CD4-positive, alpha-beta memory T cell (primary cell): Measurements from ENCODE around the gene C19orf73. TPM values are rescaled to one million over a fixed set of nuclear protein-coding genes. Genes with fewer than 3 reads are reported as not detected.

Experiments used
- CTCF ChIA-PET: fragments of 350-600 bp; sonication (Branson Sonifier 250); formaldehyde crosslinking; loops from one replicate; lab custom pipeline; 2021; ENCODE audit warnings: inconsistent platforms; ENCODE audit not compliant: partially characterized antibody; lab: Charles Lee
- POLR2A ChIA-PET: fragments of 350-600 bp; sonication (Branson Sonifier 250); formaldehyde crosslinking; loops from one replicate; lab custom pipeline; 2021; ENCODE audit not compliant: partially characterized antibody; lab: Charles Lee
- DNase-seq, 5 donors: peaks; one replicate each; pipeline versions ENCODE4 v3.0.0 to v3.0.0-alpha.2; 2020 to 2022; ENCODE audit warnings: mixed read lengths in 1 of 5
- H3K27ac ChIP-seq: one replicate; pipeline ENCODE4 v1.7.0; 2013; ENCODE audit warnings: low read depth, low read length
- H3K27me3 ChIP-seq: 2 replicates; pipeline ENCODE4 v1.7.0; 2013; ENCODE audit warnings: mild to moderate bottlenecking, low read length, moderate library complexity; ENCODE audit not compliant: insufficient read depth
- H3K36me3 ChIP-seq: 2 replicates; pipeline ENCODE4 v1.7.0; 2013; ENCODE audit warnings: mild to moderate bottlenecking, low read length, moderate library complexity; ENCODE audit not compliant: insufficient read depth
- H3K4me1 ChIP-seq: 2 replicates; pipeline ENCODE4 v1.7.0; 2013; ENCODE audit warnings: mild to moderate bottlenecking, low read length, moderate library complexity; ENCODE audit not compliant: insufficient read depth
- H3K4me3 ChIP-seq, 2 donors: one replicate each; pipeline ENCODE4 v1.7.0; 2013; ENCODE audit warnings: low read length in 2 of 2, mild to moderate bottlenecking in 1 of 2
- H3K9me3 ChIP-seq, 2 donors: one replicate each; pipeline ENCODE4 v1.7.0; 2013; ENCODE audit warnings: low read length in 2 of 2, control low read depth in 1 of 2; ENCODE audit not compliant: control insufficient read depth in 1 of 2
- H3K27ac Mint-ChIP-seq, 7 donors: one replicate each; pipeline ENCODE4 v1.8.0; 2020 to 2021; ENCODE audit warnings: mixed read lengths in 7 of 7, mild to moderate bottlenecking in 6 of 7, inconsistent platforms in 3 of 7, moderate library complexity in 3 of 7
- H3K27me3 Mint-ChIP-seq, 2 donors: one replicate each; pipeline ENCODE4 v1.8.0; 2020 to 2021; ENCODE audit warnings: mixed read lengths in 2 of 2
- H3K36me3 Mint-ChIP-seq, 2 donors: one replicate each; pipeline ENCODE4 v1.8.0; 2020 to 2021; ENCODE audit warnings: mixed read lengths in 2 of 2, inconsistent platforms in 1 of 2, mild to moderate bottlenecking in 1 of 2
- H3K4me1 Mint-ChIP-seq, 4 donors: one replicate each; pipeline ENCODE4 v1.8.0; 2020 to 2021; ENCODE audit warnings: mixed read lengths in 4 of 4, mild to moderate bottlenecking in 1 of 4
- H3K4me3 Mint-ChIP-seq, 8 donors: one replicate each; pipeline ENCODE4 v1.8.0; 2020 to 2021; ENCODE audit warnings: mixed read lengths in 8 of 8, mild to moderate bottlenecking in 7 of 8, moderate library complexity in 6 of 8, inconsistent platforms in 3 of 8
- H3K9me3 Mint-ChIP-seq, 8 donors: one replicate each; pipeline ENCODE4 v1.8.0; 2020 to 2021; ENCODE audit warnings: mixed read lengths in 8 of 8, mild to moderate bottlenecking in 5 of 8, inconsistent platforms in 3 of 8, moderate library complexity in 1 of 8
- intact Hi-C: fragments of 100-400 bp; cut with micrococcal nuclease; formaldehyde crosslinking; loops from one replicate; pipeline ENCODE4 v1.15.1; 2023
- polyA plus RNA-seq, 2 donors: library from polyadenylated mRNA; unstranded; fragments of 300-500 nt; fragmentation: Illumina TruSeq; gene quantifications; one replicate each; pipeline ENCODE4 v1.2.3, GENCODE V29; 2021
- total RNA-seq, 2 experiments: library from RNA; stranded (reverse); gene quantifications; one replicate each; pipeline ENCODE4 v1.2.3, GENCODE V29; 2021

The C19orf73 gene
- total and polyA plus RNA-seq, 4 experiments from 2014 or later, result 1.7 to 3.7 (median 1.9) TPM

GRCh38 chr19:49140951-49141350, 22.0 kb upstream of the C19orf73 start:
- Histone ChIP-seq H3K36me3 (no peaks in the 10 kb centered on the region), H3K4me3 (no peak overlapping the region), H3K27me3 (peaks cover 7% of the 10 kb centered on the region), H3K4me1 (peaks cover 12% of the 10 kb centered on the region), H3K27ac (no peak overlapping the region), H3K9me3 (no peaks in the 10 kb centered on the region)
- peak in 1 of 5 donors; percentile 12 for DNase-seq
- Mint-ChIP-seq H3K4me1 (peaks cover 12 to 24% (median 20%) of the 10 kb centered on the region in 4 donors), H3K36me3 (no peaks in the 10 kb centered on the region), H3K27me3 (peaks cover 11 to 16% of the 10 kb centered on the region in 2 donors), H3K4me3 (no peak overlapping the region), H3K27ac (peak overlapping the region in 1 of 7 donors; percentile 33), H3K9me3 (peaks cover 0 to 3% (median 0%) of the 10 kb centered on the region in 8 donors)
- intact Hi-C loops, result no loop called here
- CTCF ChIA-PET, result interaction anchor here (1.5 kb wide), 1 partner anchor 43 kb away, joined by 3 read pairs; no protein-coding TSS in a partner anchor
- POLR2A ChIA-PET, result no interaction called here

GRCh38 chr19:49136771-49137171, 17.8 kb upstream of the C19orf73 start:
- no peak overlapping the region for H3K4me3 Mint-ChIP-seq
- H3K27me3 Mint-ChIP-seq, result peaks cover 4 to 10% of the 10 kb centered on the region in 2 donors
- DNase-seq, result peak in 1 of 5 donors; percentile 23
- ChIA-PET CTCF (no interaction called here), POLR2A (no interaction called here)
- no peak overlapping the region for H3K4me3 ChIP-seq
- intact Hi-C loops, result no loop called here
- no peak overlapping the region for H3K27ac Mint-ChIP-seq
- H3K36me3 ChIP-seq, result no peaks in the 10 kb centered on the region
- H3K4me1 Mint-ChIP-seq, result peaks cover 4 to 22% (median 15%) of the 10 kb centered on the region in 4 donors
- H3K9me3 Mint-ChIP-seq, result no peaks in the 10 kb centered on the region
- H3K27me3 ChIP-seq, result no peaks in the 10 kb centered on the region
- no peak overlapping the region for H3K27ac ChIP-seq
- no peaks in the 10 kb centered on the region for H3K36me3 Mint-ChIP-seq
- H3K9me3 ChIP-seq, result no peaks in the 10 kb centered on the region
- peaks cover 9% of the 10 kb centered on the region for H3K4me1 ChIP-seq

- Histone ChIP-seq H3K27ac (no peak overlapping the region), H3K9me3 (no peaks in the 10 kb centered on the region), H3K4me1 (peaks cover 9% of the 10 kb centered on the region), H3K27me3 (no peaks in the 10 kb centered on the region), H3K4me3 (no peak overlapping the region), H3K36me3 (no peaks in the 10 kb centered on the region)
- ChIA-PET CTCF (interaction anchor here (0.8 kb wide), 1 partner anchor 9 kb away, joined by 3 read pairs; no protein-coding TSS in a partner anchor), POLR2A (no interaction called here)
- peak in 1 of 5 donors; percentile 14 for DNase-seq
- Mint-ChIP-seq H3K27me3 (peaks cover 4 to 10% of the 10 kb centered on the region in 2 donors), H3K4me1 (peaks cover 0 to 18% (median 10%) of the 10 kb centered on the region in 4 donors), H3K9me3 (no peaks in the 10 kb centered on the region), H3K4me3 (peak overlapping the region in 1 of 8 donors; percentile 39), H3K36me3 (no peaks in the 10 kb centered on the region), H3K27ac (no peak overlapping the region)
- intact Hi-C loops, result no loop called here
These were observed 16.7 kb upstream of the C19orf73 start for GRCh38 chr19:49135686-49136085.

- POLR2A ChIA-PET, result interaction anchor here (1.0 to 1.5 kb wide), 2 partner anchors 14 to 17 kb away, joined by 3 to 5 read pairs; no protein-coding TSS in a partner anchor
- intact Hi-C loops, result no loop called here
These were observed 14.9 kb upstream of the C19orf73 start for GRCh38 chr19:49133621-49134454.

GRCh38 chr19:49132974-49133609, 14.1 kb upstream of the C19orf73 start:
- Mint-ChIP-seq H3K36me3 (no peaks in the 10 kb centered on the region), H3K4me1 (peaks cover 7 to 36% (median 19%) of the 10 kb centered on the region in 4 donors), H3K27ac (peak overlapping the region in 2 of 7 donors; percentile 68 to 82), H3K9me3 (peaks cover 0 to 1% (median 0%) of the 10 kb centered on the region in 8 donors), H3K27me3 (peaks cover 4 to 10% of the 10 kb centered on the region in 2 donors), H3K4me3 (peak overlapping the region; percentile 13 to 81 (median 55))
- Histone ChIP-seq H3K4me1 (peaks cover 18% of the 10 kb centered on the region), H3K9me3 (no peaks in the 10 kb centered on the region), H3K36me3 (no peaks in the 10 kb centered on the region), H3K4me3 (peak overlapping the region in 1 of 2 donors; percentile 15), H3K27me3 (no peaks in the 10 kb centered on the region), H3K27ac (no peak overlapping the region)
- intact Hi-C loops, result no loop called here
- peak in 2 of 5 donors; percentile 49 to 57 for DNase-seq
- POLR2A ChIA-PET, result interaction anchor here (1.0 to 1.5 kb wide), 2 partner anchors 13 to 17 kb away, joined by 3 to 5 read pairs; no protein-coding TSS in a partner anchor
- CTCF ChIA-PET, result interaction anchor here (1.1 to 2.2 kb wide), 2 partner anchors 20 to 35 kb away, joined by 3 to 9 read pairs; no protein-coding TSS in a partner anchor

More at GRCh38 chr19:49133621-49134454, 14.9 kb upstream of the C19orf73 start:
- H3K4me1 ChIP-seq, result peaks cover 11% of the 10 kb centered on the region
- H3K4me3 ChIP-seq, result peak overlapping the region in 1 of 2 donors; percentile 15
- H3K27me3 ChIP-seq, result no peaks in the 10 kb centered on the region
- no peaks in the 10 kb centered on the region for H3K9me3 ChIP-seq
- Mint-ChIP-seq H3K36me3 (no peaks in the 10 kb centered on the region), H3K4me1 (peaks cover 2 to 29% (median 12%) of the 10 kb centered on the region in 4 donors), H3K4me3 (peak overlapping the region; percentile 13 to 81 (median 55)), H3K27me3 (peaks cover 4 to 10% of the 10 kb centered on the region in 2 donors), H3K27ac (peak overlapping the region in 2 of 7 donors; percentile 68 to 82), H3K9me3 (no peaks in the 10 kb centered on the region)
- CTCF ChIA-PET, result interaction anchor here (1.1 to 2.2 kb wide), 2 partner anchors 21 to 36 kb away, joined by 3 to 9 read pairs; no protein-coding TSS in a partner anchor
- H3K36me3 ChIP-seq, result no peaks in the 10 kb centered on the region
- DNase-seq, result peak in 3 of 5 donors; percentile 34 to 56 (median 47)
- no peak overlapping the region for H3K27ac ChIP-seq

- peak overlapping the region in 1 of 7 donors; percentile 18 for H3K27ac Mint-ChIP-seq
- H3K36me3 ChIP-seq, result no peaks in the 10 kb centered on the region
- H3K9me3 ChIP-seq, result no peaks in the 10 kb centered on the region
- intact Hi-C loops, result no loop called here
- H3K27me3 ChIP-seq, result no peaks in the 10 kb centered on the region
- ChIA-PET POLR2A (interaction anchor here (1.2 to 4.1 kb wide), 2 partner anchors 10 to 15 kb away, joined by 3 to 38 read pairs; partner anchors contain the start of gene LIN7B), CTCF (interaction anchor here (1.6 to 2.2 kb wide), 2 partner anchors 13 to 33 kb away, joined by 5 to 7 read pairs; no protein-coding TSS in a partner anchor)
- H3K4me1 ChIP-seq, result peaks cover 23% of the 10 kb centered on the region
- H3K4me3 Mint-ChIP-seq, result no peak overlapping the region
- H3K27me3 Mint-ChIP-seq, result peaks cover 1 to 3% of the 10 kb centered on the region in 2 donors
- H3K4me3 ChIP-seq, result no peak overlapping the region
- peaks cover 0 to 2% (median 0%) of the 10 kb centered on the region in 8 donors for H3K9me3 Mint-ChIP-seq
- H3K4me1 Mint-ChIP-seq, result peaks cover 8 to 37% (median 20%) of the 10 kb centered on the region in 4 donors
- H3K36me3 Mint-ChIP-seq, result no peaks in the 10 kb centered on the region
- H3K27ac ChIP-seq, result no peak overlapping the region
- peak in 1 of 5 donors; percentile 16 for DNase-seq
These were observed 11.4 kb upstream of the C19orf73 start for GRCh38 chr19:49130325-49130724.
